NCI-H2171 treated with DMSO at 0.1 percent for 48 hours (cell line): ENCODE data around the gene CDH12.
A peak's percentile ranks its signal among the peaks of the same experiment; 100 is the strongest.
"Not testable (repeated sequence)": the region's sequence is repeated elsewhere in the genome, so short reads cannot be mapped to it uniquely, and the experiment has no call there.

Experiments
- DNase-seq: peaks from one replicate; lab custom pipeline; 2025; lab: John Stamatoyannopoulos, UW

Gene CDH12

GRCh38 chr5:22649074-22649473 lies 204.1 kb downstream of the CDH12 start:
- DNase-seq: peak; percentile 63

DNA sequence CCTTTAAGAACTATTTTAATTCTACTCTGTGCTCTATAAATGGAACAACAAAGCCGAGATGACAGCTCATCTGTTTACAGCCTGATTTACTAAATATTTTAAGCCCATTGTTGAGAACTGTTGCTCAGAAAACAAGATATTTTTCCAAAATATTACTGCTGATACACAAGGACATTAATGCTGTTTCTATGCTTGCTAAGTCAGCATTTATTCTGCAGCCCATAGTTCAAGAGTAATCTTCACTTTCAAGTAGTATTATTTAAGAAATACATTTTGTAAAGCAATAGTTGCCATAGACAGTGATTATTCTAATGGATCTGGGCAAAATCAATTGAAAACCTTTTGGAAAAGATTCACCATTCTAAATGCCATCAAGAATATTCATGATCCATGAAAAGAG lies 208.3 kb downstream of the CDH12 start:
- DNase-seq: no peak

- DNase-seq: no peak
Observed at GRCh38 chr5:22643356-22643755, 209.8 kb downstream of the CDH12 start.

DNA sequence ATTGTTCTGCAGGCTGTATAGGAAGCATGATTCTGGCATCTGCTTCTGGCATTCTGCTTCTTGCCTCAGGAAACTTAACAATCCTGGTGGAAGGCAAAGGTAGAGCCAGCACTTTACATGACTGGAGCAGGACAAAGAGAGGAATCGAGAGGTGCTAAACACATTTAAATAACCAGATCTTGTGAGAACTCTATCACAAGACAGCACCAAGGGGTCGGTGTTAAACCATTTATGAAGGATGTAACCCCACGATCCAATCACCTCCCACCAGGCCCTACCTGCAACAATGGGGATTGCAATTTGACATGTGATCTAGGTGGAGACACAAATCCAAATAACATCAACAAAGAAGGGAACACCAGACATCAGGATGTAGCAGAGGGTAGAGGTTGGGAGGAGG lies 221.5 kb downstream of the CDH12 start:
- no peak for DNase-seq

GRCh38 chr5:22627029-22627428 lies 226.1 kb downstream of the CDH12 start:
- no peak for DNase-seq

DNA sequence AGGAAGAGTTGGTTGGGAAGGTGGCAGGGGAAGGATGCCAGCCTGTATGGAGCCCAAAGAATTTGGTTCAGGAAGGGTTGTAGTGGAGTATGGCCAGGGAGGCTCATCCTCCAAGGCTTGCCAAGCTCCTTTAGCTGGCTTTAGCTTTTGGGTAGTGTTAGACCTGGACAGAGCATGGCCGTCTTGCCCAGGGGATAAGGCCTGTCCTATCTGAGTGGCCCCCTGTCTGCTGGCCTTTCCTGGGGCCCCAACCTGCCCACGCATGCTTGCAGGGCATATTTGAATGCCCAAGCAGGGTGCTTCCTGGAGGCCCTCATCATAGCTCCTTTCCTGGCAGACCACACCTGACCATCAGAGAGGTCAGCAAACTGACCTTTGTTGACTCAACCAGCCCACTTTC lies 227.7 kb downstream of the CDH12 start:
- DNase-seq: no peak

- DNase-seq: no peak
Observed at GRCh38 chr5:22621084-22621483, 232.1 kb downstream of the CDH12 start.

DNA sequence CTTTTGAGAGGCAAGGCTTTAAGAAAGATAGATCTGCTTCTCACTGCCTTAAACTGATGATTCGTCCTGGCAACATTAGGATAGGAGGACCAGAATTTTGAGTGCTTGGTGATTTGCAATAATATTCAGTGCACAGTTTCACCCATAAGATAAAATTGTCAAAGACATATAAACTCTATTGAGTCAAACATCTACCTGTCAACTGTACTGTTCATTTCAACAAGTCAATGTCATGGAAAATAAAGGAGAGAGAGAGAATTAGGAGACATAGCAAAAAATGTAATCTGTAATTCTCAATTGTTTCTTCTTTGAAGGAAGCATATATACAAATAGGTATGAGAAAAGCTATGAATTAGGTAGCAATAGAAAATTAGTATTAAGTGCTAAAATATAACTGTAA lies 237.2 kb downstream of the CDH12 start:
- no peak for DNase-seq

- no peak for DNase-seq
Observed at GRCh38 chr5:22614486-22615094, 238.6 kb downstream of the CDH12 start.

GRCh38 chr5:22612928-22613327 lies 240.2 kb downstream of the CDH12 start:
- DNase-seq: no peak

DNA sequence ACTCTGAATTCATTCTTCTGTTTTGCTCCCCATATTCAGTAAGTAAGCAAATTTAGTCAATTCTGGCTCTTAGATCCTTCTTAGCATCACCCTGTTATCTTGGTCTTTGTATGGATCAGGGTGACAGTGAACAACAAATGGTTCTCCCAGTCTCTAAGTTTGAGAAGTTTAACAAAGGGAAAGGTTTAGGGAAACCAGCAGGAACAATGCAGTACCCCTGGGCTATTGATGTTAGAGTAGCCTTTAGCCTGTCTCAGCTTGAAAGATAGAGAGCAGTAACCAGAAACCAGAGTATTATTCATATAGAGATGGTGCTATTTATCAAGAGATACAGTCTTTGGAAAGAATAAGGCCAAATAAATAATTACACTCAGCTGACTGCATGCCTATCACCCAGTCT lies 241.8 kb downstream of the CDH12 start:
- DNase-seq: no peak

GRCh38 chr5:22607498-22607897 lies 245.6 kb downstream of the CDH12 start:
- not testable (repeated sequence) for DNase-seq

GRCh38 chr5:22605473-22605872 lies 247.7 kb downstream of the CDH12 start:
- no peak for DNase-seq

DNA sequence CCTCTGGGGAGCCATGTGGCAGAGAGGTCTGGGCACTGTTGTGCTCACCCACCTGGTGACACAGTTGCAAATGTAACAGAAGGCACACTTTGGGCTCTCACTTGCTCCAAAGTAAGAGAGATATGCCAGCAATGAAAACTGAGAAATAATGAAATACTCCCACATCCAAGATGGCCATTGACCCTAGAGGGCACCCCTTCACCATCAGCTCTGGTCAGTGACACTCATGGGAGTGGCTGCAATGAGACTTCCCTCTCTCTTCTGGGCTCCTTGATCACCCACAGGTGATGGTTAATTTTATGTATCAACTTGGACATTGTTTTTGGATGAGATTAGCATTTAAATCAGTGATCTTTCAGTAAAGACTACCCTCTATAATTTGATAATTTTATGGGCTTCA lies 248.4 kb downstream of the CDH12 start:
- no peak for DNase-seq

DNA sequence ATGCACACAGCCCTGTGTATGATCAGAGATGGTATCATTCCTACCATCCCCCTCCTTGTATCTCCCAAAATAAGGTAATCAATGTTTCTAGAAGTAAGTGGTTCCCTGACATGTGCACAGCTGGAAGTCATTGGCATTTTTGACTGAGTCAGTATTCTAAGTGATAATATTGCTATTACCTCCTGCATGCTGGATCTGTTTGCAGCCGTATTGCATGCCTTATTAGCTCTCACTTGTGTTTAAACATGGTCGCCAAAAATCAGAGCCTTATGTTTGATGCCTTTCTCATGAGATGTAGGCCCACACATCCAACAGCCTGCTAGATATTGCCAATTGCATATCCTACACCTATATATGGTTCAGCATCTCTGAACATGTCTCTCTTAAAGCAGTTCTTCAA lies 254.3 kb downstream of the CDH12 start:
- DNase-seq: no peak

- DNase-seq: no peak
Observed at GRCh38 chr5:22596404-22596970, 256.7 kb downstream of the CDH12 start.

DNA sequence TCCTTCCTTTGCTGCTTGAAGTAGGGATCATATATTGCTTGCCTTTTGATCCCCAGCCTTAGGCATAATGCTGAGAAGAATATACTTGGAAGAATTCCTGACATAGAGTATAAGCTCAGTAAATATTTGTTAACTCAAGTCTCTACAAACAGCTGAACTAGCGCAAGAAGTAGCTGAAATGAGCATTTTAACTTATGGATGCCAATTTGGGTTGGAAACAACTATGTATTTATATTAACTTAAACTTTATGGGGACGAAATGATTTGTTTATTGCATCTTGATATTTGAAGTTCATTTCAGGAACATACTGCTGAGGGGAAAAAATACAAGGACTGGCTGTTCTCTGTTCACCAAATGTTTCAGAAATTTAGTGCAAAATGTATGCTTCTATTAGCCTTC lies 258.7 kb downstream of the CDH12 start:
- DNase-seq: no peak

DNA sequence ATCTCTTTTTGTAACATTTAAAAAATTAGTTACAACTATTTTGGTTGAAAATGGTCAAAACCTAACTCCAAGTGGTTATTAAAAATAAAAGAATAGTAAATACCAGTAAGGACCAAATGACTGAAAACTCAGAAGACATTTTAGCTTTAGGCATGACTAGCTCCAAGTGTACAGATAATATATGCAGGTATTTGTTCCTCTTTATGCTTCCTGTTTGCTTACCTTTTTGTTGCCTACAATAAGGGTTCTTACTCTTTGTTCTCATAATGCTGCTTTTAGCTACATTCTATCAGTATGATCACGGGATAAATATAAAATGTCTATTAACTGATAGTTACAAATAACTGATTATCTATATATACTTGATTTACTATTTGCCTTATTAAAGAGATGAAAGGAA lies 259.6 kb downstream of the CDH12 start:
- no peak for DNase-seq

GRCh38 chr5:22591461-22591860 lies 261.7 kb downstream of the CDH12 start:
- no peak for DNase-seq

DNA sequence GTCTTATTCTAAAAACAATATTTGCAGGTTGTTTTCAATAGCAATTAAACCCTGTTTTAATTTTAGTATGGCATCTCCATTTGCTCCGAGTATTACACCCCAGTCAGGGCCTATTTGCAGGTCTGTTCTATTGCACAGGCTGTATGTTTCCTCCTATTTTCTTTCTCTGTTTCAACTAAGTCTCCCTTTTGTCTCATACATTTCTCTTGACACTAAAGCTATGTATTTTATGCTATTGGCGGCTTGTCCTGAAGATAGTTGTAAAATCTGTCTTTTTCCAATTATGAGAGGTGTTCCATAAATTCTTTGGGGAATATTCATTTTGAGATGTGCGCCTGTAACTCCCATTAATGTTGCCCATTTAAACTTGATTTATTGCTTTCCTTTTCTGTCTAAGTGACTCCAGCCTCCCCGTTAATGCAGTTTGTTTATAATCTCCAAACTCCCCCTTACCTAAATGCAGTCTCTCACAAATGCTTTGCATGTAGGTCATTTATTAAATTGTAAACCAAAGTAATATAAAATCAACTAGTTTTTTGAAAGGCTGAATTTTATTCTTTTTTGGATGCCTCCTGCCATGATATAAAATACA lies 262.4 kb downstream of the CDH12 start:
- DNase-seq: no peak

- no peak for DNase-seq
Observed at GRCh38 chr5:22577711-22578110, 275.4 kb downstream of the CDH12 start.

DNA sequence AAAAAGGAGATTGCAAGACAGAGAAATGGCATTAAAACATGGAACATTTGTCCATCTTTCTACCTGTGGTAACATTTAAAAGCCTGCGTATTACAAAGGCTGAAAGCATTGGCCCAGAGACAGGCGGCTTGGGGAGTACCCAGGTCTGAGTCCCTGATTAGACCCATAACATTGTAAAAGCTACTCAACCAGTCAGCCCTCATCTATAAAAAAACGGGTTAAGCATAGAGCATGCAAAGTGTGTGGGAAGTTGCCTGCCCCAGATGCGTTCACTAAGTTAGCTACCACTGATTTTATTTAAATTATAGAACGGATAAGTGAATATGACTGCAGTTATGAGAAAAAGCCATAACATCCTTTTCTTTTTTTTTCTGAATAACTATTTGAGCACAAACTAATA lies 276.1 kb downstream of the CDH12 start:
- DNase-seq: no peak

GRCh38 chr5:22572941-22573340 lies 280.2 kb downstream of the CDH12 start:
- no peak for DNase-seq

DNA sequence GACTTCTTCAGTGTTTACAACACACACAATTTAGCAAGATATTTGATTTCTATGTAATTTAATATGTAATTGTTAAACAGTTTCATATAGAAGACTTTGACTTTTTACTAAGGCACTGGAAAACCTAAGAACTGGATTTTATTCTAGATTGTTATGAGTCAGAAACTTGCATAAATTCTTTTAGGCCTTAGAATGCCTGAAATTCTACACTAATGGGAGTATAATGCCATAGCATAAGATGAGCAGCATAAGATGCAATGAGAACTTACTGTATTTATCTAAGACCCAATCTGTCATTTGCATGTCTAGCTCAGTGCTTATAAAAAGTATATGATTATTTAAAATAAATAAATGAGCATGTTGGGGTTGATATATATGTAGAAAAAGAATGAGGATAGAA lies 285.2 kb downstream of the CDH12 start:
- DNase-seq: no peak
